COLO668 (cell line): ENCODE results near the gene WDR37.

Source experiments
- DNase-seq: peaks from one replicate; lab custom pipeline; 2025; ENCODE audit not compliant: unreplicated experiment; lab: John Stamatoyannopoulos, UW

WDR37 gene

DNA sequence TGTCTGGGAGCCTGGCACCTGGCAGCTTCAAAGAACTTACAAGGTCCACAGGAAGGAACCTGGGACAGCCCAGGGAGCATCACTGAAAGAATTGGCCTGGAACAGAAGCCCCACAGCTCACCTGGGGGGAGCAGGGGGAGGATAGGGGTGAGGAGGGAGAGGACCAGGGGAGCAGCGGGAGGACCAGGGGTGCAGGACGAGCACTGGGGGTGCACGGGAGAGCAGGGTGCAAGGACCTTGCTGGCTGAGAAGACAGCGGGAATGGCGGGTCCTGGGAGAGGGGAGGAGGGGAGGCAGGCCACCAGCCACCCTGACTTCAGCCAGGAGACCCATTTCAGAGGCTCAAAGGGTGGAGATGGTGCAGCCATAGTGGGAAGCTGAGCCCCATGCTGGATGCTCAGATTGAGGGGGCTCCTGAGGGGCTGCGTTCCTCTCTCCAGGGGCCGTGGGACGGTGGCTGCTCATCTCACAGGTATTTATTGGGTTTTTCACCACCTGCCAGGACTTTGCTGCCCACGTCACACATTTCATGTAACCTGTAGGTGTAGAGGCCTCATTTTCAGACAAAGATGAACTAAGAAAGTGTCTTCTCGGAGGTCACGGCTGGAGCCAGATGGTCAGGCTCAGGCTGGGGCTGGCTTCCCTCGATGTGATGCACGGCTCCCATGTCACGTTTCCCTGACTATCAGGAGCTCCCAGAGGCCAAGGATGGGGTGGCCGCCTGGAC is 110.1 kb downstream of the WDR37 start:
- DNase-seq, result no peak

DNA sequence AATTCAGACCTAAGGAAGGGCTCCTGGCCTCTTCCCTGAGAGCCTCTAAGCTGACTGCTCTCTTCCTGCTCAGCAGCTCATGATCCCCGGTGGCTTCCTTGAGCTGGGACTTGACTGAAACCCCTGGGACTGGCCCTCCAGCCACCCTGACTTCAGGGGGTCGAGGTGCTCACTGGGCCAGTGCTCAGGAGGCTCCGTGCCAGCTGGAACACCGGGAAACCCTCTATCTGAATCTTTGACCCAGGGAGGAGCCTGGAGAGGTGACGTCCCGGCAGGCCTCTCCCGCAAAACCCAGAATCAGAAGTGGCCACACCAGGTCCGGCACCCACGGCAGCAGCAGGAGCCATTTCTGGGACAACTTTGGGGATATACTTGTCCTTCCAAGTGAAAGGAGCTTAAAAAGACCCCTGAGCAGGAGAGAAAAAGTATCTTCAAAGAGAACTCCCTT is 110.7 kb downstream of the WDR37 start:
- no peak for DNase-seq

DNA sequence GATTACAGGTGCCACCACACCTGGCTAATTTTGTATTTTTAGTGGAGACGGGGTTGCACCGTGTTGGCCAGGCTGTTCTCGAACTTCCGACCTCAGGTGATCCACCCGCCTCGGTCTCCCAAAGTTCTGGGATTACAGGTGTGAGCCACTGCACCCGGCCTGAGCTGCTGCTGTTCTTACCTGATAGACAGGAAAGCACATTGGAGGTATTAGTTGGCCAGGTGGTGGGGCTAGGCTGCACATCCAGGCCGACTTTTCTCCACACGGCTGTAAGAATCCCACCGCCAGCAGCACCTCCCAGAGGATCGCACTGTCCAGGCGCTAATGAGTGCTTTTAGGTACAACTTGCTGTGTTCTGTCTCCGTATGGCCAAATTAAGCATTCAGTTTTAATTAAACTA is 112.6 kb downstream of the WDR37 start:
- no peak for DNase-seq

DNA sequence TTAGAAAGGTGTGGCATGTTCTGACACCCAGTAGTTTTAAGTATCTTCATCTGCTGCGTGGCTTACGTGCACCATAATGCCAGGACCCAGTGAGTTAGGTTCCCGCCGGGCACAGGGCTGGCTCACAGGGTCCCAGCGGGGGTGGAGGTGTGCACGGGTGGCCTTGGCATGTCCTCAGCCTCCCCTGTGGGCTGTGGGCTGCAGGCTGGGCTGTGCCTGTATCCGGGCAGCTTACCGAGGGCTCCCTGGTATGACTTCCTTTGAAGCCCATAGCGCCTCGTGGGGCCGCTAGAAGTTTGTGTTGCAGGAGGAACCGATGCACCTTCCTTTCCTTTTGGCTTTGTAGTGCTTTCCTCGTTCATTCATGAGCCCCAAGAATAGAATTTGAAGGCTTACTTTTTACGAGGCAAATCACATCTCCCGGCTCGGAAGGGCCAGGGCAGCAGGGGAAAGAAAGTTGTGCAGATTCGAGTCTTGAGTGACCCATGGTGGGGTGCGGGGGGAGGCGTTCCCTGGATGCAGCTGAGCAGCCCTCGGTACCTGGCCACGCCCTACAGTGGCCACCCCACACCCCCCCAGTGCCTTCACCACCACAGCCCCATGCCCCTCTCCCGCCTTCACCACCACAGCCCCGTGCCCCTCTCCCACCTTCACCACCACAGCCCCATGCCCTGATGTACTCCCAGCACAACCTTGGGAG is 113.2 kb downstream of the WDR37 start:
- DNase-seq, result no peak

DNA sequence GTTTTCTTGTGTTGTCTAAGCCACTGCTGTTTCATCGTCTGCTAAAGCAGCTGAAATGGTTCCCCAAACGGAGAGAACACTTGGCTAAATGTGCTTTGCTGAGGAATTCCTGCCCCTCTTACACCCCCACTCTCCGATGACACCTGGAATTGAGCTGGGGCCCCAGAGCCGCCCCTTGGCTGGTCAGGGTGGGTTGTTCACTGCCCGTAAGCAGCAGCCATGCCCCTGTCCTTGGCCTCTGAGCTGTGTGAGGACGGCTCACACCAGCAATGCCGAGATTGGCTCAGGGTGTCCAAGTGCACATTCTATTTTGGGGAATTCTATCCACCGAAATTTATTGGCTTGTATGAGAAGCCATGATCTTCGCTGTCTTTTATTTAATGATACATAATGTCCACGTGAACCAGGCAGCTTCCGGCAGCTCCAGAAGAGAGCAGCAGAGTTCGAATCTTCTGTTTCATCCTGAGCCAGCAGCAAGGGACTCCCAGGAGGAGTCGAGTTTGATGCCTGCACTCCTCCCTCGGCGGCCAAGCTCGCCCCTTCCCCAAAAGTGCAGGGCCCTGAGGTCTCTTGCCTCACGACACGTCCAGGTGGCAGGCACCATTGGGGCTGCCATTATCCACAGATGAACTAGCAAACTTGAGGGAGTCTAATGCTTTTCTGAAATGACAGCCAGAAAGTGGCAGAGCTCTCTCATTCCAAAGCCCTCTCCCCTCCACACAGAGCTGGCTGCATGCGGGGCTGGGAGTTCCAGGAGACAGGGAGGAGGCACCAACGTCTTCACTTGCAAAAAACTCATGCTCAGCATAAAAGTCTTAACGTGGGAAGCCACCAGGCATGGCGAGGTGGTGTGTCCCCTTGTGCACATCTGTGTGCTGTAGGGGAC is 114.0 kb downstream of the WDR37 start:
- DNase-seq, result no peak

DNA sequence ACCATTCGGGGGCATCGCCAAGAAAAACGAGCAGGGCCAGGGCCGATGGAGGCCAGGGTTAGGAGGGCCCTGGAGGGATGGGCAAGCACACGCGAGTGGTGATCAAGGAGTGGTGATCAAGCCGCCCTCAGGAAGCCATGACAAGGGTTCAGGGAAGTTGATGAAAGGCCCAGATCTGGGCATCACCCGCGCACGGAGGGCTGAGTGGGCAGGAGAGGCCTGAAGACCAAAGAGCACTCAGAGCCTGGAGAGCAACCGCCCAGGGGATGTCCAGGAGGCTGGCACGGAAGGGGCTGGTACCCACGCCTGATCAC is 114.6 kb downstream of the WDR37 start:
- DNase-seq, result no peak

DNA sequence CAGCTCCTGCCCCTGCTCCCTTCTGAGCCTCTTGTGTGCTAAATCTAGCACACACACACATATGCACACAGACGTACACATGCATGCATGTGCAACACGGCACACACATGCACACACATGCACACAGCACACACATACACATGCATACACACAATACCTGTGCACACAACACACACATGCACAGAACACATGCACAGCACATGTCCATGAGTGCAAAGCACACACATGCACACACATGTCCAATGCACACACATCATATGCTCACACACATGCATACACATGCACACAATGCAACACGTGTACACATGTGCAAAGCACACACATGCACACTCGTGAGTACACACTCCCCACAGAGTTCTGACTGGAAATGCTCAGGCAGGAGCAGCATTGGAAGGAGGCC is 115.0 kb downstream of the WDR37 start:
- DNase-seq, result no peak

DNA sequence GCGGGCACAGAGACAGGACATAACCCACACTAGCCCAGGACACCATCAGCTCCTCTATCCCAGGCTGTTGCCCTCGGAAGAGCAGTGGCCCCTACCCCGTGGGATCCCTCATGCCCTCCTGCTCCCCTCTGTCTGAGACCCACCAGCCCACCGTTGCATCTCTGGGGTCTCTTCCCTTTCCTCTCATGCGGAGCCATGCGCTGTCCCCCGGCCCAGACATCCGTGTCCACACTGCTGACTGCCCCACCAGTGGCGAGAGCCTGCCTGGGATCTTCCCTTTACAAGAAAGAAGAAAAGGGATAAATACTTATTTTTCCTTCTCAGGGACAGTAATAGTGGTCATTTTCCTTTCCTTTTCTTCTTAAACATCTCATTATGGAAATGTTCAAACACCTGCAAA is 115.4 kb downstream of the WDR37 start:
- DNase-seq, result no peak

DNA sequence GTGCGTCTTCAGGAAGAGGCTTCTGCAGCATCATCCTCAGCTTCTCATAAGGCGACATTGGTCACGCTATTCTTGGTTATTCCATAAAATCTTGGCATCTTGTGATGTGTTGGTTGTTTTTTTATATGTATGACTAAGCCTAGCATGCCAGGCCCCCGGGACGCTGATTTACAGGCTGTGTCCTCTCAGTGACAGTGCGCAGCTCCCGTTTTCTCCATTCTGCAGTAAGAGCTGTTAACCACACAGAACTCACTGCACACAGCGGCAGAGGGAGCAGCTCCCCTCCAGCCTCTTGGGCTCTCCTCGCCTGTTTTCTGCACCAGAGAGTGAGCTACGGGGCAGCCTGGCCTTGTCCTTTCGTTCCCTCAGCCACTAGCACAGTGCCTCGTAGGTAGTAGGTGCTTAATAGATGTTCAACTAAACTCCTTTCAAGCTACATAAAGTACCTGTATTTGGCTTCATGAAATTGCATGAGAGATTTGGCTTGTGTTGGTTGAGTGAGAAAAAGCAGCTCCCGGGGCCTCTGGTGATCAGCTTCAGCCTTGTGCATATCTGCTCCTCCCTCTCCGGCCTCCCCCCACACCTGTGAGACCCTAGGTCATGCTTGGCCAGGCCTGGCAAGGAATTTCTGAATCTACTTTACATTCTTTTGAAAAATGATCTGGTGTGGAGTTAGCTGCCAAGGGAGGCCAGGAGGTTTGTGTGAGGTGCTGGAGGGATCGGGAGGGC is 116.2 kb downstream of the WDR37 start:
- DNase-seq, result no peak

DNA sequence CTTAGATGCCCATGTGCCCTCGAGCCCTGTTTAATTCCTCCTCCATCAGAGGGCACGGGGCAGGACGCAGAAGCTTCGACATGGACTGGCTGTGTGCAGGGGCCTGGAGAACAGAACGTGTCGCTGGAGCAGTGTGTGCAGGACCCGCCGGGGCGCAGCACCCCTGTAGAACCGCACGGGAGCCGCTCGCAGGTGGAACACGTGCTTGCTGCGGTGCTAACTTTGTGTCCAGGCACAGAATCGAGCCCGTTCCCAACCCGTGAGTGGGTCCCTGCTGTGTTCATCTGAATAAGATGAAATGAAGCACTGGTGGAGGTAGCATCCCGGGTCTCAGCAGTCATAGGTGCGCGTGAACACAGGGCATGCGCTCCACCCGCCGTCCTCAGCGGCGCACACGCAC is 116.9 kb downstream of the WDR37 start:
- no peak for DNase-seq

DNA sequence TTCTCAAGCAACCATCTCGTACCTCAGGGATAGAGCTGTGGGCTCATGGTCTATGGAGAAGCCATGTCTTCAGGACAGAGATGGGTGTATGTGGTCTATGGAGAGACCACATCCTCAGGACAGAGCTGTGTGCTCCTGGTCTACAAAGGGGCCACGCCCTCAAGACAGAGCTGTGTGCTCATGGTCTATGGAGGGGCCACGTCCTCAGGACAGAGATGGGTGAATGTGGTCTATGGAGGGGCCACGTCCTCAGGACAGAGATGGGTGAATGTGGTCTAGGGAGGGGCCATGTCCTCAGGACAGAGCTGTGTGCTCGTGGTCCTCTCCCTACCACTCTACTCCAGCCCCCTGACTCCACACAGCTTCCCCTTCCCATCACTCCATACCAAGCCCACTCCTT is 117.8 kb downstream of the WDR37 start:
- no peak for DNase-seq

DNA sequence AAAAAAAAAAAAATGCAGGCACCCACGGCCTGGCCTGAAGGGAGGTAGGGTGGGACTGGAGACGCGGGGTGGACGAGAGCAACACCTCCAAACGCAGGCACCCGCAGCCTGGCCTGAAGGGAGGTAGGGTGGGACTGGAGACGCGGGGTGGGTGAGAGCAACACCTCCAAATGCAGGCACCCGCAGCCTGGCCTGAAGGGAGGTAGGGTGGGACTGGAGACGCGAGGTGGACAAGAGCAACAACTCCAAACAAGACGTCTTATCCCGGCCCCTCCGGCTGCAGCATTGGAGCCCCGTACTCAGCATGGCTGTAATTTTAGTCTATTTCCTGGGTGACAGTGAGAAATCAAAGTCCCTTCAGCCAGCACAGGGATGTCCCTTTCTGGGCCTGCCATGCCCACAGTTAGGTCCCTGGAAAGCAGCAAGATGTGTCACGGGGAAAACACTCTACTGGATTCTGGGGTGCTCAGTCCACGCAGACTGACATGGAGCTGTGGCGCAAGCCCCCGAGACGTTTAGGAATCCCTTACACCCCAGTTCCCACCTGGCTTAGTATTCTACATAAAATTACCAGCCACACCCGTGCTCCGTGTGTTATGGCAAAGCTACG is 119.9 kb downstream of the WDR37 start:
- DNase-seq, result no peak

DNA sequence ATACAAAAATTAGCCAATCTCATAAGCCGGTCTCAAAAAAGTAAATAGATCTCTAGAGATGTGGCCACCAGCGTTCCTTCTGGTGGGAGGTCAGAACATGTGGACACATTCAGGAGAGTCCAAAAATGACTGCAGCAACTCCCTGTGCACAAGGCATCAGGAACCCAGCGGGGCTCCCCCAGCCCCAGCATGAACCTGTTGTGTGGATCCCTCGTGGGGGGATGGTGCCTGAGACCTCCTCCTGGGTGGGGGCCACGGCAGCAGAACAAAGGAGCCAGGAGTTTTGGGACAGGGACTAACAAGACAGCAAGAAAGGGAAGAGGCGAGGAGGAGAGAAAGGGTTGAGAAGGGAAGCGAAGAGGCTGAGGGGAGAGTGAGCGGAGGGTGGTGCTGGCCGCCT is 121.8 kb downstream of the WDR37 start:
- no peak for DNase-seq

DNA sequence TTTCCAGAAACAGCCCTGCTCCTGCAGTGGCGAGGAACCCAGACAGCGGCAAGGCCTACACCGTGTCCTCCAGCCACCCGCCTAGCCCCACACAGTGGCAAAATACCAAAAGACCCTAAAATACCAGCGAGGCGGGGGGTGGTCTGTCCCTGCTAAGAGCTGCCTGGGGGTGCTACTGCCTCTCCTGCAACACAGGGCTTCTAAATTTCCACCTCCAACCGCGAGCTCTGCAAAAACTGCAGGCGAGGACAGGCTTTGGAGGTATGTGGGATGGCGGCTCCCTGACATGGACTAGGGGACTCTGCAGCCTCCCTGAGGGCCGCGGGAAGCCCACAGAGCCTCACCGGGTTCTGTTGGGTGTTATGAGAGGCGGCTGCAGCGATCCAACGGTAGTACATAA is 122.3 kb downstream of the WDR37 start:
- no peak for DNase-seq

DNA sequence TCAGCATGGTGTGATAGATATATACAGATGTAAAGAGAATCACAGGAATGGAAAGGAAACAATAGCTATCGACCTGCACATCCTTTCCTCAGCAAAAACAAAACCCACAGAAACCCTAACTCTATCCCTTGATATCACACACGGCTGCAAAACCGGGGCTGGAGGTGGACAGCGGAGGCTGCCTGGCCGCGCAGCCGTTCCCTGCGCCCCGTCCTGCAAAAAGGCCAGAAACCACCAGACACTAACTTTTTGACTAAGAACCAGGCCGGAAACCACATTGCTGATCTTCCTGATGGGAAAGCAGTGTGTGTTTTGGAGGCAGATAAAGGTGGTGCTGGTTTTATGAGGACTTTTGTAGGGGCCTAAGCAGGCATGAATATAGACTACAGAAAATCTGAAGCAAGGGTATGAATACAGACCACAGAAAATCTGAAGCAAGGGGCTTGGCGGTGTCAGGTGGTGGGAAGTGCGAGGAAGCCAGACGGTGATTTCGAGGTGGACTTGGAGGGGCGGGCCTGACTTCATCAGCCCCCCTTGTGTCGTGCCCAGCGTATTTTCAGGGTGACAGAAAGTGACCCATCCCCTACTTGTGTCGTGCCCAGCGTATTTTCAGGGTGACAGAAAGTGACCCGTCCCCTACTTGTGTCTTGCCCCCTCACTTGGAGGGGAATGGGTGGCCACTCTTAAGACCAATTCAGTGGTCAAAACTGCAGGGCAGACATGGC is 123.3 kb downstream of the WDR37 start:
- DNase-seq, result no peak

DNA sequence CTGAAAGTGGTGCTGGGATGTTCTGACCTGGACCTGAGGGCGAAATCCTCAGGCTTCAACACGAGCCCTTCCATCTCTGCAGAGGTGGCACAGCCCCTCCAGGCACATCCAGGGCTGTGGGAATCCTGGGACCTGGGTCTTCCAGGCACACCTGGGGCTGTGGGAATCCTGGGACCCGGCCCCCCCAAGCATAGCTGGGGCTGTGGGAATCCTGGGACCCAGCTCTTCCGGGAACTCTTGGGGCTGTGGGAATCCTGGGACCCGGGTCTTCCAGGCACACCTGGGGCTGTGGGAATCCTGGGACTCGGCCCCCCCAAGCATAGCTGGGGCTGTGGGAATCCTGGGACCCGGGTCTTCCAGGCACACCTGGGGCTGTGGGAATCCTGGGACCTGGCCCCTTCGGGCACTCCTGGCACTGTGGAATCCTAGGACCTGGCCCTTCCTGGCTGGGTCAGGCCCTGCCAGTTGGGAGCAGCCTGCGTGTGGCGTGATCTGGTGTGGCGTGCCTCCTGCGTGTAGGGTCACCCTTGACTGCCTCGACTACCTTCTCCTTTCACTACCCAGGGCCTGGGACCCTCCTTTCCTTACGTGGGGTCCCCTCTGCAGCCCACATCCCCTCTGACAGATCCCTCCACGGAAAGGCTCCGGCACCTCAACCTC is 124.0 kb downstream of the WDR37 start:
- DNase-seq, result no peak

DNA sequence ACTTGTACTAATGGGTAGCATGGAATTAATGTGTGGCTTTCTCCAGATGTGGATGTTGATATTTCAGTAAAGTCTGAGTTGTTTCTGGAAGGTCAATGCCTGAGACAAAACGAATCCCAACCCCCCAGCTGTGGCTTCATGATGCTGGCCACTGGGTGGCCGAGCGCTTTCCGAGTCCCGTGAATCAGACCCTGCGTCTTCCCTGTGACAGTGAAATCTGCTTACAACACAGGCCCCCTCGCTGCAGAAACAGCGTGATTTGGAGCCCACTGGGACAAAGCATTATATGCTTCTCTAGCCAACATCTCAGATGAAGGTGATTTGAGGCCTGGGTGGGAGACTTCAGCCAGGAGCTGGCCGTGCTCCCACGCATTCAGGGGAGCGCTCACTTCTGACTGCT is 124.7 kb downstream of the WDR37 start:
- DNase-seq, result no peak
